Measurements from ENCODE around the gene TAF1.

GRCh38 chrX:71466979-71467523 is 100.9 kb downstream of the TAF1 start:
- TF ChIP-seq CTCF (conservative IDR thresholded peaks at IDR 0.05; ENCODE audit: low read length) (no peak), EZH2phosphoT487 (IDR thresholded peaks at IDR 0.05; ENCODE audit: borderline replicate concordance) (no peak)

Data from Loucy (cell line).